Fibroblast of upper back skin (primary cell): ENCODE data around the gene KDM7A.
"Not testable (repeated sequence)": the region's sequence is repeated elsewhere in the genome, so short reads cannot be mapped to it uniquely, and the experiment has no call there.

ENCODE experiments used
- DNase-seq: peaks from one replicate; pipeline ENCODE4 v3.0.0-alpha.2; 2013

Gene KDM7A

DNA sequence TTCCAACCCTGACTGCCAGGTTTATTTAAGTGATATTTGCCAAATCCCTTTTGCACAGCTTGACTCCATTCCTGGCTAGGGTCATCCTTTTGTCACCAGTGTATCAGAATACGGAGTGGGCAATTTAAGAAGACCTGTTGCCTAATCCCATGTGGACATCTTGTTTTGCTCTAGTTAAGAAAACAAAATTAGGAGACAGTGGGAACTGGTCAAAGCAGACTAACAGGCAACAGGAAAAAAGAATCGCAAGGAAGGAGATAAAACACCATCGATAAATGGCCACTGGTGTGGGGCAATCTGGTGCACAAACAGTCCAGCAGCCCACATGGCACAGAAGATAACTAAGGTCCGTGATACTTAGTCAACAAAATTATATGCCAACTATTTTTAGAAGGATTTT lies 21.4 kb downstream of the KDM7A start:
- DNase-seq, result no peak

DNA sequence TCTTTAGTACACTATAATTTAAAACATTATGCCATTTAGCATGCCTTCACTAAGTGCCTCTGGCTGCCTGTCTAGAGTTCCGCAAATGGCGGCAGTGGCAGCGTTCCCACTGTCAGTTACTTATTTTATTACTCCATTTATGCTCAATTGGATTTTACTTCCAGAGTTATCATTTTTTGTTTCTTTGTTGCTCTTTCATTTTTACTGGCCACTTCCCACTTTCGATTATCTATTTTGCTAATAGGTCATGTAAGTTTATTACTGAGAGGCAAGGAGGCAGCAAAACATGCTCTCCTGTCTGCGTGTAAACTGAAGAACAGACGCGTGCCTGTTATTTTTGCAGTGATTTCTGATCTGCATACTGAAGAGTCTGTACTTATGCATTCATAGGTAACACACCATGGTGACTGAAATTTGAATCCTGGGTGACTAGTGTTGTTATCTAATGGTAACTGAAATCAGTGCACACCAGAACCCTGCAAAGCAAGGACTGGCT lies 23.1 kb downstream of the KDM7A start:
- no peak for DNase-seq

- DNase-seq, result no peak
Measured at GRCh38 chr7:140146574-140146973, 30.2 kb downstream of the KDM7A start.

- no peak for DNase-seq
Measured at GRCh38 chr7:140145709-140146108, 31.1 kb downstream of the KDM7A start.

DNA sequence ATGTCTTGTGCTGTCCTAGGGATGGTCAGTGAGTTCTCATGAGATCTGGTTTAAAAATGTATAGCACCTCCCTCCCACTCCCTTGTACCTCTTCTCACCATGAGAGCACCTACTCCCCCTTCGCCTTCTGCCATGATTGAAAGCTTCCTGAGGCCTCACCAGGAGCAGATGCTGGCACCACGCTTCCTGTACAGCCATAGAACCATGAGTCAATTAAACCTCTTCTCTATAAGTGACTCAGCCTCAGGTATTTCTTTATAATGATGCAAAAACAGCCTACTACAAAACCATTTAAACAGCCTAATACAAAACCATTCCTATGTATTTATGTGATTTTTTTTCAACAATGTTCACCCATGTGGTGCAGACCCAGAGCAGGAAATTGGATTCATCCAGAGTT lies 32.0 kb downstream of the KDM7A start:
- no peak for DNase-seq

GRCh38 chr7:140143997-140144396 lies 32.8 kb downstream of the KDM7A start:
- DNase-seq, result no peak

DNA sequence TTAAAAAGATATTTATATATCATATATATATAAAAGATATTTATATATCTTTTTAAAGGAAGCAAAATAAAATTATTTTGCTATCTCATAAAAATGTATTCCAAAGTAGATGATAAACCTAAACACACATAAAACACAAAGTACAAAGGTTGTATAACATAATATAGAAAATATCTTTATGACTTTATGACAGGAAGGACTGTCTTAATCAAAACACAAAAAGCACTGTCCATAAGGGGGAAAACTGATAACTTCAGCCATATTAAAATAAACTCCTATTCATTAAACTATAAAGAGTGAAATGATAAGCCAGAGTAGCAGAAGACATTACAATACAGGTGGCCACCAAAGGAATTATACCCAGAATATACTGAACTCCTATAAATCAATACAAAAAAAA lies 34.8 kb downstream of the KDM7A start:
- no peak for DNase-seq

- DNase-seq, result no peak
Measured at GRCh38 chr7:140141256-140141655, 35.5 kb downstream of the KDM7A start.

GRCh38 chr7:140137078-140137477 lies 39.7 kb downstream of the KDM7A start:
- no peak for DNase-seq

GRCh38 chr7:140136073-140136472 lies 40.7 kb downstream of the KDM7A start:
- no peak for DNase-seq

DNA sequence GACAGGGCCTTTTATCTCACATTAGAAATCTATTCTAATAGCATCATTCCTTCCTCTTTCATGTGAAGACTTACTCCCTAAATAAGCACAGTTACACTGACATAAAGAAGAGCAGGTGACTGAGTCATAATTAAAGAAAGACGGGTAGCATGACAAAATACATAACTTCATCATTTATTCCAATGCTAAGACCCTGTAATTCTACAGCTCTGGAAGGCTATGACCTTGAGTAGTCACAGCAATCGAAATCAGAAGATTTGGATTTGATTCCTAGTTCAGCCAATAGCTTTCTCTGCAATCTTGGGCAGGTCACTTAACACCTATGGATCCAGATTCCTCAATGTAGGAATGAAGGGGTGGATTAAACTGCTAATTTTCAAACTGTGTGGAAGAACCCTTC lies 42.7 kb downstream of the KDM7A start:
- no peak for DNase-seq

DNA sequence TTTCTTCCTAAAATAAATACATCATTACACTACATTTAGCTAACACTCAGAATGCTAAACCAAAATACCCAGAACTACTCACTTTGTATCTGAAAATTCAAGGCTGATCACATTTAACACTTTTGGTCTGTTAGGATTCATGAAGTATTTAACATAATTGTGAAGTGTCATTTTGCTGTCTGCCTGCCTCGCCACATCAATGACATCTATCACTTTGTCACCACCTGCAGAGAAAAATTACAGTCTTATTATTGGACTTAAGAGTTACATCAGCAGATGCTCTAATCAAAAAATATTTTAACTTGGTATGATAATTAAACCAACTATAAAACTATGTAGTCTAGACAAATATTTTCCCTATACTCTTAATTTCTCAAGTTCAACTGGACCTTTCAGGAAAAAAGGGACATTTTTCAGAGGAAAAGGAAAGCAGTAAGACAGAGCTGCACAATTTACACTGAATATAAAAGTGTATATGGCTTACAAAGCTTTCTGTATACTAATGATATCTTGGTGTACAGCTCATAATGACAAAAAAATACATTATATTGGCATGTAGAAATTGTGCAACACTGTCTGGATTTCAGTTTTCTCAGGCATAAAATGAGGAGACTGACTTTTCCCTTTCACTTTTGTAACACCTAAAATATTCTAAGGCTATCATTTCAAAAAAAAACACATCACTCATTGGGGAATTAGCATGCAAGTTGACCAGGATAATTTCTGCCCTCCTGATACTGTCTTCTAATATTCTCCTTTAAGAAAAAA lies 49.2 kb downstream of the KDM7A start:
- no peak for DNase-seq

DNA sequence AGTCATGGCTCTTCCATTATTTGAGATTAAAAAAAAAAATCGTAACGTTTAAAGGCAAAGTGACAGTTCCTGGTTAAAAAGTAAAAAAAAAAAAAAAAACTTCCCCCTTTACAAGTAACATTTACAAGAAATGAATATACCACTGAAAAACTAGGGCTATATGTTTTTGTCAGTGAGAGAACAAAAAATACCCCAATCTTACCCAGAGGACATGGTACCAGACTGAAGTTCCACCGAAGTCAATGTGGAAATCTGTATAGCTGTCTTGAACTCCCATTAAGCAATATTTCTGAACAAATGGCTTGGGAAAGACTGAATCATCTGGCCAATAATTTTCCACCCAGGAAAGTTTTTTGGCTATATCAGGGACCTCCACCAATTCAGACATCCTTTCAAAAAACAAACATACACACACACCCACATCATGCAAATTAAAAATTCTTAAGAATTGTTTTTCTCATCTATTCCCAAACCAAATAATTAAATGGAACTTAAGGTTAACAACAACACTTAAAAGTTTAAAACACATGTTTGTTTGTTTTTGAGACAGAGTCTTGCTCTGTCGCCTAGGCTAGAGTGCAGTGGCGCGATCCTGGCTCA lies 50.2 kb downstream of the KDM7A start:
- DNase-seq, result no peak

GRCh38 chr7:140122965-140123364 lies 53.8 kb downstream of the KDM7A start:
- DNase-seq, result no peak

DNA sequence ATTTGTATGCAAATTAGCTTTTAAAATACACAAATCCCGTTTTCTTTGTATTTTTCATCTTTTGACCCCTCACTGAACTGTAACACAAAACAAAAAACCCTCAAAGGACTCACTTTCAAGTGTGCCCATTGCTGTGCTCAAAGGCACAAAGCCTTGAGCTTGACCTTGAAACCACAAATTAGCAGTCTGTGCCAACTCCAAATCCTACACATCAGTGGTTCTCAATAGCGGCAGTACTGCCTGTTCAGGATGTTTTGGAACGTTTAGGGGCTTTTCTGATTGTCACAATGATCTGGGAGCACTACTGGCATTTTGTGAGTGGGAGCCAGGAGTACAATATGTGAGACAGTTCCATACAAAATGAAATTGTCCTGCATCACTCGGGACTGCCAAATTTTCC lies 55.5 kb downstream of the KDM7A start:
- no peak for DNase-seq

DNA sequence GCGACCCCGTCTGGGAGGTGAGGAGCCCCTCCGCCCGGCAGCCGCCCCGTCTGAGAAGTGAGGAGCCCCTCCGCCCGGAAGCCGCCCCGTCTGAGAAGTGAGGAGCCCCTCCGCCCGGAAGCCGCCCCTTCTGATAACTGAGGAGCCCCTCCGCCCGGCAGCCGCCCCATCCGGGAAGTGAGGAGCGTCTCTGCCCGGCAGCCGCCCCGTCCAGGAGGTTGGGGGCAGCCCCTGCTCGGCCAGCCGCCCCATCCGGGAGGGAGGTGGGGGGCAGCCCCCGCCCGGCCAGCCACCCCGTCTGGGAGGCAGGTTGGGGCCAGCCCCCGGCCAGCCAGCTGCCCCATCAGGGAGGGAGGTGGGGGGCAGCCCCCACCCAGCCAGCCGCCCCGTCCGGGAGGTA lies 62.0 kb downstream of the KDM7A start:
- DNase-seq, result not testable (repeated sequence)

DNA sequence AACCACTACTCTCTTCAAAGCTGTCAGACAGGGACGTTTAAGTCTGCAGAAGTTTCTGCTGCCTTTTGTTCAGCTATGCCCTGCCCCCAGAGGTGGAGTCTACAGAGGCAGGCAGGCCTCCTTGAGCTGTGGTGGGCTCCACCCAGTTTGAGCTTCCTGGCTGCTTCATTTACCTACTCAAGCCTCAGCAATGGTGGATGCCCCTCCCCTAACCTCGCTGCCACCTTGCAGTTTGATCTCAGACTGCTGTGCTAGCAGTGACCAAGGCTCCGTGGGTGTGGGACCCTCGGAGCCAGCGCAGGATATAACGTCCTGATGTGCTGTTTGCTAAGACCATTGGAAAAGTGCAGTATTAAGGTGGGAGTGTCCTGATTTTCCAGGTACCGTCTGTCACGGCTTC lies 68.0 kb downstream of the KDM7A start:
- DNase-seq, result not testable (repeated sequence)

GRCh38 chr7:140096459-140096858 lies 80.3 kb downstream of the KDM7A start:
- no peak for DNase-seq

DNA sequence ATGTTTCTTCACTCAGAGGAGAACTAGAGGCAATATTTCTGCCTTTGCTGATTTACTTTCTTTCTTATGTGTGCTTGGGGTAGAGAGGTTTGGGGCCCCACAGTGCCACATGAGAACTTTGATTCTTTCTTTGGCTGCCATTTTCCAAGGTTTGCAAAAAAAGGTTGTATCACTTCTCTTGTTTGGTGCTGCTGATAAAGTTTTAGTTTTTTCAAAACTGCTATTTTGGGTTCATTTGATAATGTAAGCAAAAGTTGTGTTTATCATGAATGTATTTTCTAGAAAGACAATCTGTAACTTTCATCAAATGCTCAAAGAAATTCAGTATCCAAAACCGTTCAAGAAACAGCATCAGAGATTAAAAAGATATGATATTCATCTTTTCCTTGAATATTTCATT lies 83.4 kb downstream of the KDM7A start:
- no peak for DNase-seq

- DNase-seq, result no peak
Measured at GRCh38 chr7:140085447-140085846, 91.3 kb downstream of the KDM7A start.

DNA sequence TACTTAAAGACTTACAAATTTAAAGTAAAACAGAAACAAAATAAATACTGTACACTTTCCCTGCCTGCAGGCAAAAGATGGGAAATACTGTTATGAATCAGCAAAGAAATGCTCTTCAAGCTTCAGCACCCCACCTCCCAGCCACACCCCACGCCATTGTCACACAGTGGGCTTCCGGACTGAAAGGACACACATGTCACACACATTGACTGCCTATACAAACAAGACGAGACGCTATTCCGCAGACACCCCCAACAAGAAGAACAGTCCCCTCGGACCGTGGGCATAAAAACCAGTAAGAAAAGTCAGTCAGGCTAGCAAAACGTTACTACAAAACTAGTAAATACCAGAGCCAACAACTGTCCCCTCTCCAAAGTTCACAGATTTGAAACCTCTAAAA lies 91.8 kb downstream of the KDM7A start:
- DNase-seq, result no peak

GRCh38 chr7:140084142-140084655 lies 92.6 kb downstream of the KDM7A start:
- DNase-seq, result no peak

DNA sequence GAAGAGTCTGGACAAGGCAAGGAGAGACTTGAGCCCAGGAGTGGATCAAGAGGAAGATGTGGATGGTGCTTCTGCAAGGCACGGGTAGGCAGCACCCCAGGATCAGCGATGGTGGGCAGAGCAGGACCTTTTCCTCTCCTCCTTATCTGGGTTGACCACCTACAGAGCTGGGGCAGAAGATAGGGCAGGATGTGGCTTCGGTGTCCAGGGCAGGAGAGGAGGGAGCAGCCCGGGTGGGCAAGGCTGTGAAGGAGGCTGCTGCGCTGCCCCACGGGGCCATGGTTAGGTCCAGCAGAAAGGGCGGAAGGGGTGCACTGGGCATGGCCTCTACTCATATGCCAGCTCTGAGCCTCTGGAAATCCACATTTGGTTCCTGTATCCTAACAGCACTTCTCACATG lies 94.0 kb downstream of the KDM7A start:
- no peak for DNase-seq

DNA sequence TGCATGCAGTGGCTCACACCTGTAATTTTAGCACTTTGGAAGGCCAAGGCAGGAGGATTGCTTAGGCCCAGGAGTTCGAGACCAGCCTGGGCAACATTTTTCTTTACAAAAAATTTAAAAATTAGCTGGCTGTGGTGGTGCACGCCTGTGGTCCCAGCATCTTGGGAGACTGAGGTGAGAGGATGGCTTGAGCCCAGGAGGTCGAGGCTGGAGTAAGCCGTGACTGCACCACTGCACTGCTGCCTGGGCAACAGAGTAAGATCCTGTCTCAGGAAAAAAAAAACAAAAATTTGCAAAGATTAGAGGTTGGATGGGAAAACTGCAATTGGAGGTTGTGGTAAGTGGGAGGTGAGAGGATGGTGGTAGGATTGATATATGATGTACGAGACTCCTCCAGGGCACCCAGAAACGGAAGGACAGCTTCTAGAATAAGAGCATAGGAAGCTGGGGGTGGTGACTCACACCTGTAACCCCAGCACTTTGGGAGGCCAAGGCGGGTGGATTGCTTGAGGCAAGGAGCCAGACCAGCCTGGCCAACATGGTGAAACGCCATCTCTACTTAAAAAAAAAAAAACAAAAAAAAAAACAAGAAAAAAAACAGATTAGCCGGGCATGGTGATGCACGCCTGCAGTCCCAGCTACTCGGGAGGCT lies 94.9 kb downstream of the KDM7A start:
- no peak for DNase-seq
